ENCODE measurements around the gene SERINC5.

DNA sequence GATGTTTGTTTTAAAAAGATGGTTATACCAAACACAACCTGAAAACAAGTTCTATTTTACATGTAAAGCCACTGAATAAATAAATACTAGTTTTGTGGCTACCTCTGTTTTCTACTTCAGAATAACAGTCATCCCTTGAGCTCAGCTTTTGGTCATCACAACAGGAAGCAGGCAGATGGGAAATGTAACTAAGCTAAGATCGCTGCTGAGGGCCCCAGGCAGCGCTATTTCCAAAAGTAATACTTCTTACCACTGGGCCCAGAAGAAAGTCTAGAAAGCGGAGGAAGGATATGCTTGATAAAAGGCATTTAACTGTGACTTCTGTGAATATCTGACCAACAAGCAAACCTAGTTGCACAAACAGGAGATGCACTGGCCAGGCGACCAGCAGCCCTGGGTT is 61.4 kb downstream of the SERINC5 start:
- TF ChIP-seq, protein P1, sequence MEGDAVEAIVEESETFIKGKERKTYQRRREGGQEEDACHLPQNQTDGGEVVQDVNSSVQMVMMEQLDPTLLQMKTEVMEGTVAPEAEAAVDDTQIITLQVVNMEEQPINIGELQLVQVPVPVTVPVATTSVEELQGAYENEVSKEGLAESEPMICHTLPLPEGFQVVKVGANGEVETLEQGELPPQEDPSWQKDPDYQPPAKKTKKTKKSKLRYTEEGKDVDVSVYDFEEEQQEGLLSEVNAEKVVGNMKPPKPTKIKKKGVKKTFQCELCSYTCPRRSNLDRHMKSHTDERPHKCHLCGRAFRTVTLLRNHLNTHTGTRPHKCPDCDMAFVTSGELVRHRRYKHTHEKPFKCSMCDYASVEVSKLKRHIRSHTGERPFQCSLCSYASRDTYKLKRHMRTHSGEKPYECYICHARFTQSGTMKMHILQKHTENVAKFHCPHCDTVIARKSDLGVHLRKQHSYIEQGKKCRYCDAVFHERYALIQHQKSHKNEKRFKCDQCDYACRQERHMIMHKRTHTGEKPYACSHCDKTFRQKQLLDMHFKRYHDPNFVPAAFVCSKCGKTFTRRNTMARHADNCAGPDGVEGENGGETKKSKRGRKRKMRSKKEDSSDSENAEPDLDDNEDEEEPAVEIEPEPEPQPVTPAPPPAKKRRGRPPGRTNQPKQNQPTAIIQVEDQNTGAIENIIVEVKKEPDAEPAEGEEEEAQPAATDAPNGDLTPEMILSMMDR (conservative IDR thresholded peaks at IDR 0.05 in 1 of 2, IDR thresholded peaks at IDR 0.05 in 1 of 2; ENCODE audit: extremely low read depth in 1 of 2, insufficient read depth in 1 of 2, low read depth in 1 of 2, low read length in 2 of 2): no peak
- no peak for TF ChIP-seq EZH2 (IDR thresholded peaks at IDR 0.05; ENCODE audit: borderline replicate concordance, low read length)
